ENCODE data around the gene ALDH6A1.
"Not testable (repeated sequence)": the region's sequence is repeated elsewhere in the genome, so short reads cannot be mapped to it uniquely, and the experiment has no call there.

ALDH6A1 gene

GRCh38 chr14:74084277-74085046 lies at the start of gene ALDH6A1, which contains the start of gene LIN52:
ALDH6A1 (minus strand) TSS chr14:74084453; CDS start chr14:74084394, 59 bp downstream.
LIN52 (plus strand) TSS chr14:74084956; CDS start chr14:74084975, 19 bp downstream.
- peak; percentile 99 for DNase-seq

DNA sequence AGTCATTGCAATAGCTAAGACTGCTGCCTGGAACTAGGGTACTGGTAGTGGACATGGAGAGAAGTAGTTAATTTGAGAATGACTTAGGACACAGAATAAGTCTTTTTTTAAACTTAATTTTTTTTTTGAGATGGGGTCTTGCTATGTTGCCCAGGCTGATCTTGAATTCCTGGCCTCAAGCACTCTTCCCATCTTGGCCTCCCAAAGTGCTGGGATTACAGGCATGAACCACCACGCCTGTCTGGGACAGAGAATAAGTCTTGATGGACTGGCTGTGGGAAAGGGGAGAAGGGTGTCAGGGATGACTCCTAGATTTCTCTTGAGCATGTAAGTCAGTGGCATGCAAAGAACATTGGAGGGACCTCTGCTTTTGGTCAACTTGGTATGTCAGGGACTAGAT lies 43.4 kb upstream of the ALDH6A1 start:
- no peak for DNase-seq

- no peak for DNase-seq
Observed at GRCh38 chr14:74126315-74127013, 42.2 kb upstream of the ALDH6A1 start.

DNA sequence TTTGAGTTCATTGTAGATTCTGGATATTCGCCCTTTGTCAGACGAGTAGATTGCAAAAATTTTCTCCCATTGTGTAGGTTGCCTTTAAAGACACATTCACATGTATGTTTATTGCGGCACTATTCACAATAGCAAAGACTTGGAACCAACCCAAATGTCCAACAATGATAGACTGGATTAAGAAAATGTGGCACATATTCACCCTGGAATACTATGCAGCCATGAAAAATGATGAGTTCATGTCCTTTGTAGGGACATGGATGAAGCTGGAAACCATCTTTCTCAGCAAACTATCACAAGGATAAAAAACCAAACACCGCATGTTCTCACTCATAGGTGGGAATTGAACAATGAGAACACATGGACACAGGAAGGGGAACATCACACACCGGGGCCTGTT lies 41.2 kb upstream of the ALDH6A1 start:
- DNase-seq: not testable (repeated sequence)

- DNase-seq: not testable (repeated sequence)
Observed at GRCh38 chr14:74111395-74112216, 27.4 kb upstream of the ALDH6A1 start.

DNA sequence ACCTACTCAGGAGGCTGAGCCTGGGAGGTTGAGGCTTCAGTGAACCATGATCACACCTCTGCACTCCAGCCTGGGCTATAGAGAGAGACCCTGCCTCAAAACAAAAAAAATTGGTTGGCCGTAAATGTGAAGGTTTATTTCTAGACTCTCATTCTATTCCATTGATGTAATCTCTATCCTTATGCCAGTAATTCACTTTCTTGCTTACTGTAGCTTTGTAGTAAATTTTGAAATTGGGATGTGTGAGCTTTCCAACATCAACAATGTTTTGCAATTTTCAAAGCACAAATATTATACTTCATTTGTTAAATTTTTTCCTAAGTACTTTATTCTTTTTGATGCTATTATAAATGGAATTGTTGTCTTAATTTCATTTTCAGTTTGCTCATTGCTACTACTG lies 25.1 kb upstream of the ALDH6A1 start:
- DNase-seq: no peak

DNA sequence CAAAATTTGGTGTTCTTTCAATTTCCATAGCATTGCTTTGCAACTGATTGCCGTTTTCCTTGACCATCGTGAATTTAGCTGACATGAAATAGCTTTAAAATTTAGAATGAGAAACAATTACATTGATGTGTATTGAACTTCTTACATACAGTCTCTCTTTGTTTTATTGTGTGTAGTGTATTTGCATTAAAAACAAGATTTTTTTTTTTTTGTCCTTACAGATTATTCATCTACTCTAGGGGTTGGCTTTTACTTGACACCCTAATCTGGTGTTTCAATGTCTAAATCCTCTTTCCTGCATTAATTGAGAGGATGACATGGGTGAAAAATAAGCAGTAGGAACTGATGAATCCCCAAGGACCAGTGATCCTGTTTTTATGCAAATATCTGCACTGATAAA lies 21.1 kb upstream of the ALDH6A1 start:
- DNase-seq: no peak

DNA sequence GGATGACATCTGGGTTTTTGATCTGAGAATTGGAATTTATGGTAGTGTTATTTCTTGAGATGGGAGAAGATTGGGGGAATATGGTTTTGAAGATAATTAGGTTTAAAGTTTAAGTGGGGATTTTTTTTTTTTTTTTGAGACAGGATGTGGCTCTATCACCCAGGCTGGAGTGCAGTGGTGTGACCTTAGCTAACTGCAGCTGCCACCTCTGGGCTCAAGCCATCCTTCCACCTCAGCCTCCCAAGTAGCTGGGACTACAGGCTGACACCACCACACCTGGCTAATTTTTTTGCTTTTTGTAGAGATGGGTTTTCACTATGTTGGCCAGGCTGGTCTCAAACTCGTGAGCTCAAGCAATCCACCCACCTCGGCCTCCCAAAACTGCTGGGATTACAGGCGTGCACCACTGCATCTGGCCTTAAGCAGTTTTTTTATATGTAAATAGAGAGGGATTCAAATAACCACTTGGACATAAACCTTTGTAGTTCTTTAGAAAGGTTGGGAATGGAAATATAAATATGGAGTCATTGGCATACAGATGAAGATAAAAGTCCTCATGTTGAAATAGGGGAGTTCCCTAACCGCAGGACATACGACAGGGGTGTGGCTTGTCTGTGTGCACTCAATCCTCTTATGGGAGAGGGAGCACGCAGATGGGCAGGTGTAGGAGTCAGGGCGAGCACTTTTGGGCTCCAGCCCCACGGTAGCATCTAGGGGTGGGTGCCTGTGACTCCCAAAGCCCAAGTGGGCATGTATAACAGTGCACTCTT lies 5.2 kb upstream of the ALDH6A1 start:
- no peak for DNase-seq

DNA sequence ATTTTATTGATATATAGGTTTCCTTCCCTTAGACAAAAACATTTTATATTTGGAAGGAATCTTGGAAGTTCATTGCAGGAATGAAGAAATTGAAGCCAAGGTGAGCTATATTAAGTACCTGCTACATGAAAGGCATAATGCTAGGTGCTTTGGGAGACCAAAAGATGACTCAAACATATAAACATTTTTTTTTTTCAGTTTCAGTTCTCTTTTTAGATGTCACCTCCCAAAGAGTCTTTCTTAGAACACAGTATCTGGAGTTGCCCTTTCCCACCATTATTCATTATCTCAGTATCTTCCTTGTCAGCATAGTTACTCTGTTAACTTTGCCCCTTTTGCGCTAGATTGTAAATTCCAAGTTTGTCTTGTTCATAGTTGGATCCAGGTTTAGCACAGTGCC lies 1.6 kb upstream of the ALDH6A1 start:
- no peak for DNase-seq

GRCh38 chr14:74085047-74085637 lies 889 bp upstream of the ALDH6A1 start:
- peak; percentile 38 for DNase-seq

- no peak for DNase-seq
Observed at GRCh38 chr14:74083784-74084276, 423 bp downstream of the ALDH6A1 start.

- no peak for DNase-seq
Observed at GRCh38 chr14:74083161-74083560, 1.1 kb downstream of the ALDH6A1 start.

- no peak for DNase-seq
Observed at GRCh38 chr14:74081491-74081890, 2.8 kb downstream of the ALDH6A1 start.

- DNase-seq: no peak
Observed at GRCh38 chr14:74080820-74081460, 3.3 kb downstream of the ALDH6A1 start.

DNA sequence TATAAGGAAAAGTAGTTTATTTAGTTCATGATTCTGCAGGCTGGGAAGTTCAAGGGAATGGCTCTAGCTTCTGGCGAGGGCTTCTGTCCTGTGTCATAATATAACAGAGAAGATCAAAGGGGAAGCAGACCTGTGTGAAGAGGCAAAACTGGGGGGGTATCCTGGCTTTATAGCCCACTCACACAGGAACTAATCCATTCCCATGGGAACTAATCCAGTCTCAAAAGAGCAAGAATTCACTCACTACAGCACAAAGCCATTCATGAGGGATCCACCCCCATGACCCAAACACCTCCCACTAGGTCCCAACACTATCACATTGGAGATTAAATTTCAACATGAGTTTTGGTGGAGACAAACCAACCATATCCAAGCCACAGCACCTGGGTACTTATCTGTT lies 6.9 kb downstream of the ALDH6A1 start:
- DNase-seq: no peak

DNA sequence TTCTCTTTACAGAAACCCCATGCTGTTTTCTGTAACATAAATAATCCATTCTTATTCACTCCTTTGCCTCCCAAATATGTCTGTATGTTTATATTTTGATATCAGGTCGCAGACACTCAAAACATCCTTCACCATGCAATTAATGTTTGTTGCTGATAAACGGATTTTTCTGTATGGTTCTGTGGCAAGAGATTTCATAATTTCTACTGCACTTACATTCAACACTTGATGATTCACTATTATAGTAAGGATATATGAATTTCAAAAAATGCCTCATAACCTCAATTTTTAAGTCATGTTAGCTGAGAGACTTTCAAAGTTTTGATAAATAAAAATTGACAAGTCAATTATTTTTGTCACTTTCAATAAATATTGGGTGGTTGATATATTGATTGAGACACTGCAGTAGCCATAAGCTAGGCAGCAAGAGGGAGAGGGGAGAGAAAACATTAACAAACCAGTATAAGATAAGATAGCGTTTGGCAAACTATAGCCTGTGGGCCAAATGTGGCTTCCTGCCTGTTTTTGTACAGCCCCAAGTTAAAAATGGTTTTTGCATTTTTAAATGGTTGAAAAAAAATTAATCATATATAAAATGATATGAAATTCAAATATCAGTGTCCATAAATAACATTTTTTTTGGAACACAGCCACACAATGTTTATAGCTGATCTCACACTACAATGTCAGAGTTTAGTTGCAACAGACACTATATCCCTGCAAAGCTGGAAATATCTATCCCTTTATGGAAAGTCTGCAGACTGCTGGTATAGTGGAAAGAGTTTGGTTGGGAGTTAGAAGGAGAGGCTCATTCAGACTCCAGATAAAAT lies 18.3 kb downstream of the ALDH6A1 start:
- no peak for DNase-seq

DNA sequence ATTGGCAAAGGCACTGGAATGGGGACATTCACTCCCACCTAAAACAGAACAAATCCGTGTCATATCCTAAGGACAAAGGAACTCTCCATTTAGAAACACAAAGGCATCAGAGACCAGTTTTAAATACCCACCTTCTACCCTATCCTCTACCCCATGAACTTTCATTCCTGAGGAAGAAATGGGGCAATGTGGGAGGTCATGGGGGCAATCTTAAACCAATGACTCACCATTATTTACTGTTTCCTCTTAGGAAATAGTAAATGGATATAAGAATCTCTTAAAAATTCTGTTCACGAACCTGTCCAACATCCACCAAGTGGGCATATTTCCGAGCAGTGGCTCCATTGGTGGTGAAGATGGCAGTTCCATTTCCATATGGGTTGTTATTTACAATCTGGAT lies 19.4 kb downstream of the ALDH6A1 start:
- DNase-seq: no peak

GRCh38 chr14:74064426-74064825 lies 19.8 kb downstream of the ALDH6A1 start:
- DNase-seq: no peak

GRCh38 chr14:74062809-74063150 lies 21.5 kb downstream of the ALDH6A1 start:
- DNase-seq: no peak

DNA sequence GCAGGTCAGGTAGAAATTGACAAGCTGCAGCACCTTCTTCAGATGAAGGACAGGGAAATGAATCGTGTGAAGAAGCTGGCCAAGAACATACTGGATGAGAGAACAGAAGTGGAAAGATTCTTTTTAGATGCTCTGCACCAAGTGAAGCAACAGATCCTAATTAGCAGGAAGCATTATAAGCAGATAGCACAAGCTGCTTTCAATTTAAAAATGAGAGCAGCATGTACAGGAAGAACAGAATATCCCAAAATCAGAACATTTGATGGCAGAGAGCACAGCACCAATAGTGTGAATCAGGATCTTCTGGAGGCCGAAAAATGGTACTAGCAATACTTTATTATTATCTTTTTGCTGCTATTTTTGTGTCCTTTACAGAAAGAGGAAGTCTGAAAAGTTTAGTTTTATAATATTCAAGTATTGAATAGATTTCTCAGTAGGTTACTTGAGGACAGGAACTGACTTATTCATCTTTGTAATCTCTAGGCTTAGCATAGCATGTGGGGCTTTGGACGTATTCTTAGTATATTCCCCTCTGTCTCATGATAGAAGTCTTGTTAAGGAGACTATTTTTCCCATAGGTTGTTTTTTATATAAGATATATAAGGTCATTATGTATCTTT lies 34.3 kb downstream of the ALDH6A1 start:
- no peak for DNase-seq

All from activated CD4-positive, CD25-positive, alpha-beta regulatory T cell treated with anti-CD3 and anti-CD28 coated beads, Interleukin-2, amount 50 U/mL, for 72 hours (primary cell).